ENCODE data around the gene CD300A. TPM values are rescaled to one million over a fixed set of nuclear protein-coding genes. Genes with fewer than 3 reads are reported as not detected.

Gene CD300A
- total RNA-seq, 5 donors from 2014 or later (not counting 1 experiment from before 2014, with no cell fraction given), result 9.2 to 18.8 (median 12.5) TPM

DNA sequence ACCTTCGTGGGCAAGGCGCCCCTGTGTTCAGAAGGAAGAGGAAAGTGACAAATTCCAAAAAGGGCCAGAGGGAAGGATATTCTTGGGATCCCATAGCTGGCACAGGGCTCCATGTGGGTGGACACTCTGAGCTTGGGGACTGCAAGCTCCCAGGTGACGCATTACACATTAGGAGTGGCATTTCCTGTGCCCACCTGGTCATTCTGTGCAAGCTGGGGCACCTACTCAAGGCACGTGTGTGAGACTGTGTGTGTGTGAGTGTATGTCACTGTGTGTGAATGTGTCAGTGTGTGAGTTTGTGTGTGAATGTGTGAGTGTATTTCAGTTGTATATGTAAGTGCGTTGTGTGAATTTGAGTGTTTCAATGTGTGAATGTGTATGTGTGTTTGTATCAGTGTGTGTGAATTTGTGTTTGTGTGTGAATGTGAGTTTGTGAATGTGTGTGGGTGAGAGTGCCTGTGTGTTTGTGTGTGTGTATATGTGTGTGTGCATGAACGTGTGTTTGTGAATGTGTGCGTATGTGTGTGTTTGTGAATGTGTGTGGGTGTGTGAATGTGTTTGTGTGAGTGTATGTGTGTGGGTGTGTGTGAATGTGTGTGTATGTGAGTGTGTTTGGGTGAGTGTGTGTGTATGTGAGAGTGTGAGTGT lies 1.6 kb upstream of the CD300A start:
- ATAC-seq (replicated peaks in 1 of 4), result no peak

DNA sequence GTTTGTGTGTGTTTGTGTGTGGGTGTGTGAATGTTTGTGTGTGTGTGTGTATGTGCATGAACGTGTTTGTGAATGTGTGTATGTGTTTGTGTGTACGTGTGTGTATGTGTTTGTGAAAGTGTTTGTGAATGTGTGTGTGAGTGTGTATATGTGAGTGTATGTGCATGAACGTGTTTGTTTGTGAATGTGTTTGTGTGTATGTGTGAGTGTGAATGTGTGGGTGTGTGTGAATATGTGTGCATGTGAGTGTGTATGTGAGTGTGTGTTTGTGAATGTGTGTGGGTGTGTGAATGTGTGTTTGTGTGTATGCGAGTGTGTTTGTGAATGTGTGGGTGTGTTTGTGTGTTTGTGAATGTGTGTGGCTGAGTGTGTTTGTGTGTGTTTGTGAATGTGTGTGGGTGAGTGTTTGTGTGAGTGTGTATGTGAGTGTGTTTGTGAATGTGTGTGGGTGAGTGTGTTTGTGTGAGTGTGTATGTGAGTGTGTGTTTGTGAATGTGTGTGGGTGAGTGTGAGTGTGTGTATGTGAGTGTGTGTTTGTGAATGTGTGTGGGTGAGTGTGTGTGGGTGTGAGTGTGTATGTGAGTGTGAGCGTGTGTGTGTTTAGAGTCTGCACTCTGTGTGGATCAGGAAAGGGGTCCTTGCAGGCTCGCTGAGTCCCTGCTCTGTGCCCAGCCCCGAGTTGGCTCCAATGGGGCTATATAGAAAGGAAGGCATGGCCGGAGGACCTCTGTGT lies 890 bp upstream of the CD300A start:
- Mint-ChIP-seq H3K36me3 (peaks cover 7% of the 10 kb centered on the region), H3K4me1 (peaks cover 27 to 45% (median 36%) of the 10 kb centered on the region in 3 donors), H3K27ac (no peak overlapping the region), H3K4me3 (no peak overlapping the region), H3K27me3 (no peaks in the 10 kb centered on the region), H3K9me3 (no peaks in the 10 kb centered on the region)
- DNase-seq (no peak), ATAC-seq (replicated peaks in 1 of 4) (no peak)
- ChIA-PET POLR2A (no interaction called here), CTCF (interaction anchor here in 1 of 2 donors (0.6 kb wide), 2 partner anchors 8 to 137 kb away, joined by 3 read pairs; no protein-coding TSS in a partner anchor)
- peak overlapping the region; percentile 62 to 68 for H3K4me3 ChIP-seq (ENCODE audit: control insufficient read depth in 1 of 2, extremely low read depth in 1 of 2, low read length in 1 of 2)
- no peaks in the 10 kb centered on the region for H3K27me3 ChIP-seq (replicated peaks in 1 of 2; ENCODE audit: control insufficient read depth in 2 of 2, extremely low read depth in 1 of 2, insufficient read depth in 2 of 2, low read length in 1 of 2)
- H3K9me3 ChIP-seq, result no peaks in the 10 kb centered on the region
- H3K36me3 ChIP-seq (ENCODE audit: control insufficient read depth in 2 of 2, extremely low read depth in 1 of 2, insufficient read depth in 1 of 2, low read length in 1 of 2), result no peaks in the 10 kb centered on the region
- H3K4me1 ChIP-seq (ENCODE audit: control insufficient read depth in 1 of 2, extremely low read depth in 1 of 2, insufficient read depth in 2 of 2, low read length in 2 of 2), result peaks cover 32 to 79% of the 10 kb centered on the region in 2 experiments
- peak overlapping the region; percentile 79 for H3K27ac ChIP-seq (ENCODE audit: low read length)
- 73% methylated on average over 7 of the region's 8 CpGs for WGBS (ENCODE audit: insufficient coverage)

More for the DNA sequence above, 1.6 kb upstream of the CD300A start:
- no peak overlapping the region for H3K4me3 Mint-ChIP-seq
- POLR2A ChIA-PET, result no interaction called here
- Histone ChIP-seq H3K4me1 (ENCODE audit: control insufficient read depth in 1 of 2, extremely low read depth in 1 of 2, insufficient read depth in 2 of 2, low read length in 2 of 2) (peaks cover 32 to 85% of the 10 kb centered on the region in 2 experiments), H3K9me3 (no peaks in the 10 kb centered on the region), H3K27me3 (replicated peaks in 1 of 2; ENCODE audit: control insufficient read depth in 2 of 2, extremely low read depth in 1 of 2, insufficient read depth in 2 of 2, low read length in 1 of 2) (no peaks in the 10 kb centered on the region), H3K36me3 (ENCODE audit: control insufficient read depth in 2 of 2, extremely low read depth in 1 of 2, insufficient read depth in 1 of 2, low read length in 1 of 2) (no peaks in the 10 kb centered on the region), H3K4me3 (ENCODE audit: control insufficient read depth in 1 of 2, extremely low read depth in 1 of 2, low read length in 1 of 2) (no peak overlapping the region), H3K27ac (ENCODE audit: low read length) (peak overlapping the region; percentile 79)
- H3K9me3 Mint-ChIP-seq, result no peaks in the 10 kb centered on the region
- WGBS (ENCODE audit: insufficient coverage), result 80% methylated on average over 7 of the region's 7 CpGs
- CTCF ChIA-PET, result no interaction called here
- no peak for DNase-seq
- H3K36me3 Mint-ChIP-seq, result peaks cover 2% of the 10 kb centered on the region
- H3K27ac Mint-ChIP-seq, result no peak overlapping the region
- H3K4me1 Mint-ChIP-seq, result peaks cover 23 to 45% (median 35%) of the 10 kb centered on the region in 3 donors
- no peaks in the 10 kb centered on the region for H3K27me3 Mint-ChIP-seq

DNA sequence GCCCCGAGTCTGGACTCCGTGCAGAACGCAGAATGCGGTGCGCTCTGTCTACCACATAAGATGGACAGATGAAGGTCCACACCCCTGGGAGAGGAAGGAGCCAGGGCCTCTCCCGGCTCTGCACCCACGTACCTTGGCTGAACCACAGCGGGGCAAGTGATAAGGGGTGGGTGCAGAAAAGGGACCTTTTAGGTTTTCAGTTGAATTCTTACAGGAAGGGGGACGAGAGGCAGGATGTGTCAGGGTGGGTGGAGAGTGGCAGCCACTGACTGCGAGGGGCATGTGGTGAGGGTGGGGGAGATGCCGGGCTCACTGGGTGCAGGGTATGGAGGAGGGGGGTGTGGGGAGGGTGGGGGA lies 372 bp downstream of the CD300A start:
- Mint-ChIP-seq H3K36me3 (peaks cover 15% of the 10 kb centered on the region), H3K4me3 (no peak overlapping the region), H3K27ac (no peak overlapping the region), H3K9me3 (no peaks in the 10 kb centered on the region), H3K27me3 (no peaks in the 10 kb centered on the region), H3K4me1 (peaks cover 28 to 48% (median 35%) of the 10 kb centered on the region in 3 donors)
- Histone ChIP-seq H3K4me1 (ENCODE audit: control insufficient read depth in 1 of 2, extremely low read depth in 1 of 2, insufficient read depth in 2 of 2, low read length in 2 of 2) (peaks cover 32 to 74% of the 10 kb centered on the region in 2 experiments), H3K27me3 (replicated peaks in 1 of 2; ENCODE audit: control insufficient read depth in 2 of 2, extremely low read depth in 1 of 2, insufficient read depth in 2 of 2, low read length in 1 of 2) (no peaks in the 10 kb centered on the region), H3K4me3 (ENCODE audit: control insufficient read depth in 1 of 2, extremely low read depth in 1 of 2, low read length in 1 of 2) (peak overlapping the region; percentile 62 to 68), H3K36me3 (ENCODE audit: control insufficient read depth in 2 of 2, extremely low read depth in 1 of 2, insufficient read depth in 1 of 2, low read length in 1 of 2) (no peaks in the 10 kb centered on the region), H3K9me3 (no peaks in the 10 kb centered on the region), H3K27ac (ENCODE audit: low read length) (peak overlapping the region; percentile 79)
- DNase-seq, result peak in 8 of 35 experiments; percentile 14 to 38 (median 25)
- POLR2A ChIA-PET, result no interaction called here
- WGBS (ENCODE audit: insufficient coverage), result 11% methylated on average over 11 of the region's 11 CpGs
- ATAC-seq (replicated peaks in 1 of 4), result peak; percentile 11 to 34 (median 22)
- CTCF ChIA-PET, result interaction anchor here in 1 of 2 donors (0.7 kb wide), 1 partner anchor 9 kb away, joined by 3 read pairs; no protein-coding TSS in a partner anchor

DNA sequence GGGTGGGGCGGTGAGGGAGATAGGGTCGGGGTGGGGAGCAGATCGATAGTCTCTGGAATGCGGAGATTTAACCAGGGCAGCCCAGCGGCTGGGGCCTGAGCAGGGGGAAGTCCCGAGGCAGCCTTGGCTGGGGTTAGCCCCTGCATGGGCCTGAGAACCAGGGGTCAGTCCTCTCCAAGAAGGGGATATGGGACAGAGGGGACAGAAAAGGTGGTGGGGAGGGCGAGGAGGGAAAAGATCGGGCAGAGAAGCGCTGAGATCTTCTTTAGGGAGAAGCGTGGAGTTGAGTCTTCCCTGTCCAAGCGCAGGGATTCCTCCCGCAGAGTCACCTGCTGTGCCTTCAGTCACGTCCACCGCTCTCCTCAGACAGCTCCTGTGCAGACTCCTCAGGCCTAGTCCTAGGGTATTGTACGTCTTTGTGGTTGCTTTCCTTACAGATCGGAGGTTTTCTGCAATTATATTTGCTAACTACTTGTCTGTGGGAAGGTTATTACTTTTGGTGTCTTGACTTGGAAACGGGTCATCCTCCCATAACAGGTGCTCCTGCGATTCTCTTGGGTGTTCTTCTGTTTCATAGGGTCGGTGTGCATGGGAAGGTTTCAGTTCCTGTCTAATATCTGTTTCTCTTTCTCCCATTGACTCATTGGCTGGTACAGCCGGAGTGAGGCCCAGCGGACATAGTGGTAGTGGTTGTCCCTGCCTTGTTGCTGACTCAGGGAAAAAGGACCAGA lies 952 bp downstream of the CD300A start:
- Mint-ChIP-seq H3K36me3 (peaks cover 15% of the 10 kb centered on the region), H3K27ac (peak overlapping the region; percentile 89 to 94), H3K9me3 (no peaks in the 10 kb centered on the region), H3K27me3 (no peaks in the 10 kb centered on the region), H3K4me3 (no peak overlapping the region), H3K4me1 (peaks cover 32 to 48% (median 40%) of the 10 kb centered on the region in 3 donors)
- Histone ChIP-seq H3K27me3 (replicated peaks in 1 of 2; ENCODE audit: control insufficient read depth in 2 of 2, extremely low read depth in 1 of 2, insufficient read depth in 2 of 2, low read length in 1 of 2) (no peaks in the 10 kb centered on the region), H3K36me3 (ENCODE audit: control insufficient read depth in 2 of 2, extremely low read depth in 1 of 2, insufficient read depth in 1 of 2, low read length in 1 of 2) (no peaks in the 10 kb centered on the region), H3K4me3 (ENCODE audit: control insufficient read depth in 1 of 2, extremely low read depth in 1 of 2, low read length in 1 of 2) (peak overlapping the region; percentile 49 to 62), H3K9me3 (no peaks in the 10 kb centered on the region), H3K27ac (ENCODE audit: low read length) (peak overlapping the region; percentile 47), H3K4me1 (ENCODE audit: control insufficient read depth in 1 of 2, extremely low read depth in 1 of 2, insufficient read depth in 2 of 2, low read length in 2 of 2) (peaks cover 32 to 73% of the 10 kb centered on the region in 2 experiments)
- CTCF ChIA-PET, result interaction anchor here (0.7 to 1.0 kb wide), 2 partner anchors 26 to 99 kb away, joined by 3 read pairs; no protein-coding TSS in a partner anchor
- ATAC-seq (replicated peaks in 1 of 4), result no peak
- peak in 1 of 35 experiments; percentile 41 for DNase-seq
- POLR2A ChIA-PET, result no interaction called here
- WGBS (ENCODE audit: insufficient coverage), result 60% methylated on average over 8 of the region's 21 CpGs

DNA sequence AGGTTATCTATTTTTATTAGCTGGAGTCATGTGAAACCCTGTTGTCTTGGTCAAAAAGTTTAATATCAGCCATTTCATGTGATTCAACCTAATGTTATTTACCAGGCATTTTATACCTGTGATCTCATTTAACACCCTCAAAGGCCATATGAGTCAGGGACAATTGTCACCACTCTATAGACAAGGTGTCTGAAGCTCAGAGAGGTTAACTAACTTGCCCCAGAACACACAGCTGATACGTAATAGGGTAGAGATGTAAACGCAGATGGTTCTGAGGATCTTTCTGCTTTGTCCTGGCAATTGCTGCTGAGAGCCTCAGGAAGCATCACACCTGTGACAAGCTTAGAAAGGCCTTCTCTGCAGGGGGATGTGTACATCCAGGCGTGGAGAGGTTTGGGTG lies 4.9 kb downstream of the CD300A start:
- H3K27me3 Mint-ChIP-seq, result no peaks in the 10 kb centered on the region

DNA sequence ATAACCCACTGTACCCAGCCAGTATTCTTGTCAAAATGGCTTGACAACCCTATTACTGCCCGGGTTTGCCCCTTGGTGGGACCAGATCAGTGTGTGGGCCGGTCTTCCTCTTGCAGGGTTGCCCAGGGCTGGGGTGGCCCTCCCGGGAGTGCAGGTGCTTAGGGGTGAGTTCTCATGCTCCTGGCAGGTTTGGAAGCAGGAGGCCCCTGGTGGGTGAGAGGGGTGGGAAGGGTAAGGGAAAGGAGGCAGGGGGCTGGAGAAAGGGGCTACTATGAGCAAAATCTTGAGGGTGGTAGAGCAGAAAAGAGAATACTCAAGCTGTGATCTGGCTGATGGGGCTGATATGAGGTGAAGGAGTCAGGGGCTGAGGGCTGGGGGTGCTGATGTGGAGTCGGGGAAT lies 6.5 kb downstream of the CD300A start:
- ChIA-PET POLR2A (interaction anchor here in 1 of 2 donors (1.0 kb wide), 1 partner anchor 9 kb away, joined by 5 read pairs; no protein-coding TSS in a partner anchor), CTCF (no interaction called here)
- no peaks in the 10 kb centered on the region for H3K9me3 ChIP-seq
- Mint-ChIP-seq H3K27ac (peak overlapping the region; percentile 11 to 15), H3K36me3 (peaks cover 53% of the 10 kb centered on the region), H3K9me3 (peaks cover 0 to 8% (median 5%) of the 10 kb centered on the region in 3 donors), H3K27me3 (no peaks in the 10 kb centered on the region), H3K4me1 (peaks cover 49 to 70% (median 53%) of the 10 kb centered on the region in 3 donors), H3K4me3 (peak overlapping the region in 1 of 3 donors; percentile 72)
- H3K27me3 ChIP-seq (replicated peaks in 1 of 2; ENCODE audit: control insufficient read depth in 2 of 2, extremely low read depth in 1 of 2, insufficient read depth in 2 of 2, low read length in 1 of 2), result no peaks in the 10 kb centered on the region
- ATAC-seq (replicated peaks in 1 of 4) (no peak), DNase-seq (no peak)
- peaks cover 0 to 20% of the 10 kb centered on the region in 2 donors for H3K36me3 ChIP-seq (ENCODE audit: control insufficient read depth in 2 of 2, extremely low read depth in 1 of 2, insufficient read depth in 1 of 2, low read length in 1 of 2)
- H3K4me1 ChIP-seq (ENCODE audit: control insufficient read depth in 1 of 2, extremely low read depth in 1 of 2, insufficient read depth in 2 of 2, low read length in 2 of 2), result peaks cover 8 to 72% of the 10 kb centered on the region in 2 experiments
- peak overlapping the region; percentile 65 for H3K27ac ChIP-seq (ENCODE audit: low read length)
- H3K4me3 ChIP-seq (ENCODE audit: control insufficient read depth in 1 of 2, extremely low read depth in 1 of 2, low read length in 1 of 2), result no peak overlapping the region
- 84% methylated on average over 4 of the region's 4 CpGs for WGBS (ENCODE audit: insufficient coverage)

More for the DNA sequence above, 4.9 kb downstream of the CD300A start:
- H3K9me3 ChIP-seq, result no peaks in the 10 kb centered on the region
- Mint-ChIP-seq H3K27ac (peak overlapping the region; percentile 54 to 84), H3K4me1 (peaks cover 53 to 69% (median 56%) of the 10 kb centered on the region in 3 donors), H3K9me3 (peaks cover 0 to 8% (median 2%) of the 10 kb centered on the region in 3 donors), H3K36me3 (peaks cover 44% of the 10 kb centered on the region), H3K4me3 (peak overlapping the region in 2 of 3 donors; percentile 0 to 6)
- POLR2A ChIA-PET, result no interaction called here
- peaks cover 12 to 71% of the 10 kb centered on the region in 2 experiments for H3K4me1 ChIP-seq (ENCODE audit: control insufficient read depth in 1 of 2, extremely low read depth in 1 of 2, insufficient read depth in 2 of 2, low read length in 2 of 2)
- peak overlapping the region; percentile 53 for H3K27ac ChIP-seq (ENCODE audit: low read length)
- H3K36me3 ChIP-seq (ENCODE audit: control insufficient read depth in 2 of 2, extremely low read depth in 1 of 2, insufficient read depth in 1 of 2, low read length in 1 of 2), result peaks cover 0 to 18% of the 10 kb centered on the region in 2 donors
- DNase-seq (no peak), ATAC-seq (replicated peaks in 1 of 4) (no peak)
- H3K27me3 ChIP-seq (replicated peaks in 1 of 2; ENCODE audit: control insufficient read depth in 2 of 2, extremely low read depth in 1 of 2, insufficient read depth in 2 of 2, low read length in 1 of 2), result no peaks in the 10 kb centered on the region
- CTCF ChIA-PET, result interaction anchor here in 1 of 2 donors (0.7 to 1.0 kb wide), 2 partner anchors 14 to 180 kb away, joined by 3 read pairs; no protein-coding TSS in a partner anchor
- 83% methylated on average over 1 of the region's 3 CpGs for WGBS (ENCODE audit: insufficient coverage)
- no peak overlapping the region for H3K4me3 ChIP-seq (ENCODE audit: control insufficient read depth in 1 of 2, extremely low read depth in 1 of 2, low read length in 1 of 2)
